ENCODE measurements around the gene TECPR2. TPM values are rescaled to one million over a fixed set of nuclear protein-coding genes. Genes with fewer than 3 reads are reported as not detected.
A peak's percentile ranks its signal among the peaks of the same experiment; 100 is the strongest.

The TECPR2 gene
- total and polyA plus RNA-seq, 2 of the 13 experiments (the other 11 are each of a cell fraction or from before 2014, with no cell fraction given), result 3.5 to 5.7 TPM

DNA sequence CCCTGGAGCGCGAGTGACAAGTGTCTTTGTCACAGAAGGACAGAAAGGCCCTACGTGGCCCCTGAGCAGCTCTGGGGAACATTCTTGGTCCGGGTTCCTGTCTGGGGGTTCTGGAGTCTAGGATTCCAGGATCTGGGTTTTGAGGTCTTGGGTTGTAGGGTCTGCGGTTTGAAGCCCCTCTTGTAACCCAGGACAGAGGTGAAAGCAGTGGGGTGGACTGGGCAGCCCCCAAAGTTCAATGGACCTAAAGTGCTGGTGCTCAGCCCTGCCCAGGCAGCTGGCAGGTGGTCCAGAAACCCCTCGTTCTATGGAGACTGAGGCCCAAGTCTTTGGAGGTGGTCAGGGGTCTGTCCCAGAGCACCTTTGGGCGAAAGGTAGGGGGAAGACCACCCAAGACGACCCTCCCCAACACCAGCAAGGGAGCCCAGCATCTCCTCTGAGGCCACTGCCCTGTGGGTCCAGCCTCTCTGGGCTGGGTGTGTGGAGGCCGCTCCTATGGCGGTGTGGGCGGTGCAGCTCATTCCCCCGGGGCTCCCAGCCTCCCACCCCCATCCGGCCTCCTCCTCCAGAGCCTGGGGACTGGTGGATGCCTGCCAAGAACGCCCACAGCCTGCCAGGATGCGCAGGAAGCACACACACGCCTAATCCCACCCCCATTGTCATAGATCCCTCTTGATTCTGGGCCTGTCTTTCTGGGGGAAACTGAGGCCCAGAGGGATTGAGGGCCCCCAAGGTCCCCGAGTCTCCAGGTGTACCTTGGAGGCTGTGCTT is 177.0 kb downstream of the TECPR2 start (continued):
- TF ChIP-seq, protein P1, sequence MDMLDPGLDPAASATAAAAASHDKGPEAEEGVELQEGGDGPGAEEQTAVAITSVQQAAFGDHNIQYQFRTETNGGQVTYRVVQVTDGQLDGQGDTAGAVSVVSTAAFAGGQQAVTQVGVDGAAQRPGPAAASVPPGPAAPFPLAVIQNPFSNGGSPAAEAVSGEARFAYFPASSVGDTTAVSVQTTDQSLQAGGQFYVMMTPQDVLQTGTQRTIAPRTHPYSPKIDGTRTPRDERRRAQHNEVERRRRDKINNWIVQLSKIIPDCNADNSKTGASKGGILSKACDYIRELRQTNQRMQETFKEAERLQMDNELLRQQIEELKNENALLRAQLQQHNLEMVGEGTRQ (IDR thresholded peaks at IDR 0.05; ENCODE audit: low read depth, low read length), result no peak
- TF ChIP-seq, protein P1 (CRISPR knock-in tag; IDR thresholded peaks at IDR 0.05; ENCODE audit: borderline replicate concordance), result no peak
- TF ChIP-seq, protein P2, sequence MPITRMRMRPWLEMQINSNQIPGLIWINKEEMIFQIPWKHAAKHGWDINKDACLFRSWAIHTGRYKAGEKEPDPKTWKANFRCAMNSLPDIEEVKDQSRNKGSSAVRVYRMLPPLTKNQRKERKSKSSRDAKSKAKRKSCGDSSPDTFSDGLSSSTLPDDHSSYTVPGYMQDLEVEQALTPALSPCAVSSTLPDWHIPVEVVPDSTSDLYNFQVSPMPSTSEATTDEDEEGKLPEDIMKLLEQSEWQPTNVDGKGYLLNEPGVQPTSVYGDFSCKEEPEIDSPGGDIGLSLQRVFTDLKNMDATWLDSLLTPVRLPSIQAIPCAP (CRISPR knock-in tag; IDR thresholded peaks at IDR 0.05; ENCODE audit: low read depth), result no peak
- no peak for TF ChIP-seq ZNF75D (CRISPR knock-in tag; IDR thresholded peaks at IDR 0.05; ENCODE audit: borderline replicate concordance)
- 0 out of 2 replicates have a peak, but pooled peaks have one; percentile 15 for TF ChIP-seq ZNF33B (CRISPR knock-in tag; IDR thresholded peaks at IDR 0.05)
- no peak; the same call in 1 of the 2 replicates for TF ChIP-seq ZBTB39 (CRISPR knock-in tag; IDR thresholded peaks at IDR 0.05)
- TF ChIP-seq TSC22D2 (CRISPR knock-in tag; IDR thresholded peaks at IDR 0.05; ENCODE audit: borderline replicate concordance), result no peak
- TF ChIP-seq FOXJ3 (CRISPR knock-in tag; IDR thresholded peaks at IDR 0.05; ENCODE audit: borderline replicate concordance), result no peak
- 0 out of 2 replicates have a peak, but pooled peaks have one; percentile 1 for TF ChIP-seq ZNF263 (CRISPR knock-in tag; IDR thresholded peaks at IDR 0.05)
- TF ChIP-seq HOXA9 (CRISPR knock-in tag; IDR thresholded peaks at IDR 0.05; ENCODE audit: borderline replicate concordance), result no peak
- no peak for TF ChIP-seq MTA1 (CRISPR knock-in tag; IDR thresholded peaks at IDR 0.05; ENCODE audit: borderline replicate concordance)
- no peak for TF ChIP-seq BRF2 (CRISPR knock-in tag; IDR thresholded peaks at IDR 0.05)
- no peak for TF ChIP-seq ATF6 (CRISPR knock-in tag; conservative IDR thresholded peaks at IDR 0.05)
- TF ChIP-seq ZNF792 (CRISPR knock-in tag; IDR thresholded peaks at IDR 0.05), result no peak
- no peak for TF ChIP-seq ZNF326 (CRISPR knock-in tag; IDR thresholded peaks at IDR 0.05; ENCODE audit: borderline replicate concordance)
